HG03066 (cell line): ENCODE results near the gene DCLK1.

ENCODE experiments used
- ATAC-seq: cut with Tn5 transposase; IDR thresholded peaks from one replicate; pipeline ENCODE4 v1.9.1; 2021; ENCODE audit warnings: low read depth; ENCODE audit not compliant: unreplicated experiment

DCLK1 gene

GRCh38 chr13:35848336-35849255 lies 282.6 kb downstream of the DCLK1 start:
- no peak for ATAC-seq

GRCh38 chr13:35843272-35843671 lies 287.9 kb downstream of the DCLK1 start:
- ATAC-seq: no peak

GRCh38 chr13:35841060-35841521 lies 290.1 kb downstream of the DCLK1 start:
- ATAC-seq: no peak

GRCh38 chr13:35839806-35840205 lies 291.4 kb downstream of the DCLK1 start:
- no peak for ATAC-seq

GRCh38 chr13:35838356-35838755 lies 292.8 kb downstream of the DCLK1 start:
- no peak for ATAC-seq

GRCh38 chr13:35836446-35836845 lies 294.7 kb downstream of the DCLK1 start:
- no peak for ATAC-seq

GRCh38 chr13:35835989-35836388 lies 295.2 kb downstream of the DCLK1 start:
- ATAC-seq: no peak

GRCh38 chr13:35833608-35834275 lies 297.4 kb downstream of the DCLK1 start:
- ATAC-seq: no peak

GRCh38 chr13:35833031-35833430 lies 298.2 kb downstream of the DCLK1 start:
- ATAC-seq: no peak

GRCh38 chr13:35832551-35832950 lies 298.6 kb downstream of the DCLK1 start:
- ATAC-seq: no peak

- ATAC-seq: no peak
Observed at GRCh38 chr13:35830850-35831450, 300.2 kb downstream of the DCLK1 start.

- ATAC-seq: no peak
Observed at GRCh38 chr13:35826626-35827254, 304.4 kb downstream of the DCLK1 start.

GRCh38 chr13:35824825-35825224 lies 306.4 kb downstream of the DCLK1 start:
- no peak for ATAC-seq

GRCh38 chr13:35824395-35824794 lies 306.8 kb downstream of the DCLK1 start:
- ATAC-seq: no peak

GRCh38 chr13:35822666-35823065 lies 308.5 kb downstream of the DCLK1 start:
- no peak for ATAC-seq

GRCh38 chr13:35818633-35819067 lies 312.5 kb downstream of the DCLK1 start:
- no peak for ATAC-seq

GRCh38 chr13:35817642-35818607 lies 313.3 kb downstream of the DCLK1 start:
- no peak for ATAC-seq

- ATAC-seq: no peak
Observed at GRCh38 chr13:35814605-35815011, 316.6 kb downstream of the DCLK1 start.

- no peak for ATAC-seq
Observed at GRCh38 chr13:35812736-35813135, 318.4 kb downstream of the DCLK1 start.

GRCh38 chr13:35810321-35810720 lies 320.9 kb downstream of the DCLK1 start:
- no peak for ATAC-seq
